GM23248 (cell line): ENCODE results near the gene DDX3X.
"Not testable (repeated sequence)": the region's sequence is repeated elsewhere in the genome, so short reads cannot be mapped to it uniquely, and the experiment has no call there.

Experiments used
- EZH2 ChIP-seq: fragments of 200-600 bp; sonication (generic); IDR thresholded peaks from 2 replicates; pipeline ENCODE4 v1.6.1; 2018; ENCODE audit warnings: antibody characterized with exemption, mild to moderate bottlenecking; ENCODE audit not compliant: insufficient read depth, poor library complexity, severe bottlenecking
- EZH2phosphoT487 ChIP-seq: fragments of 200-600 bp; sonication (generic); IDR thresholded peaks from 2 replicates; pipeline ENCODE4 v1.6.1; 2018; ENCODE audit warnings: antibody characterized with exemption, moderate library complexity, mild to moderate bottlenecking, low read depth; ENCODE audit not compliant: insufficient read depth

DNA sequence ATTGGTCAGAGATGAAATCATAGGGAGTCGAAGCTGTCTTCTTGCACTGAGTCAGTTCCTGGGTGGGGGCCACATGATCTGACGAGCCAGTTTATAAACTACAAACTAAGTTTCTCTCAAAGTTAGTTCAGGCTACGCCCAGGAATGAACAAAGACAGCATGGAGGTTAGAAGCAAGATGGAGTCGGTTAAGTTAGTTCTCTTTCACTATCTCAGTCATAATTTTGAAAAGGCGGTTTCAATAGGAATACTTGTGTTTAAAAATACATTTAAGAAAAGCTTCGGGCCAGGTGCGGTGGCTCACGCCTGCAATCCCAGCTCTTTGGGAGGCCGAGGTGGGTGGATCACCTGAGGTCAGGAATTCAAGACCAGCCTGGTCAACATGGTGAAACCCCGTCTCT, 77.3 kb downstream of the DDX3X start:
- not testable (repeated sequence) for TF ChIP-seq EZH2phosphoT487, EZH2
